Measurements from ENCODE around the gene LAMA2. TPM values are rescaled to one million over a fixed set of nuclear protein-coding genes. Genes with fewer than 3 reads are reported as not detected.

The LAMA2 gene
- total RNA-seq, 1 donor from 2014 or later: 54.0 TPM

DNA sequence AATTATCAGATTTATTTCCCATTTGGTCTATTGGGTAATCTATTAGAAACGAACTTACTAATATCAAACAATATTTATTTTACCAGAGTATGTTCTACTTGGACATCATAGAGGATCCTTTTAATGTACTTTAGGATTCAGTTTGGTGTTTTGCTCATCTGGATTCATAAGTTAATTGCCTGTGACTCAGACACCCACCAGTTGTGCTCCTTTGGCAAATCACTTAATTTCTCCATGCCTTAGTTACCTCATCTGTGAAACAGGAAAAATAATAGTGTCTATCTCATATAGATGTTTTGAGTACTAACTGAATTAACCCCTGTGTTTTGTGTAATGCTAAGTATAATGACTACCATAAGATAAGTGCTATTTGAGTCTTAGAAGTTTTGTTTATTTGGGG is 292.1 kb downstream of the LAMA2 start:
- Mint-ChIP-seq H3K4me1 (ENCODE audit: unreplicated experiment) (peaks cover 4% of the 10 kb centered on the region), H3K27ac (no peak overlapping the region), H3K27me3 (no peaks in the 10 kb centered on the region), H3K4me3 (no peak overlapping the region), H3K9me3 (no peaks in the 10 kb centered on the region), H3K36me3 (peaks cover 8% of the 10 kb centered on the region)
- DNase-seq (ENCODE audit: extremely low spot score, unreplicated experiment): no peak
- TF ChIP-seq, protein P1, sequence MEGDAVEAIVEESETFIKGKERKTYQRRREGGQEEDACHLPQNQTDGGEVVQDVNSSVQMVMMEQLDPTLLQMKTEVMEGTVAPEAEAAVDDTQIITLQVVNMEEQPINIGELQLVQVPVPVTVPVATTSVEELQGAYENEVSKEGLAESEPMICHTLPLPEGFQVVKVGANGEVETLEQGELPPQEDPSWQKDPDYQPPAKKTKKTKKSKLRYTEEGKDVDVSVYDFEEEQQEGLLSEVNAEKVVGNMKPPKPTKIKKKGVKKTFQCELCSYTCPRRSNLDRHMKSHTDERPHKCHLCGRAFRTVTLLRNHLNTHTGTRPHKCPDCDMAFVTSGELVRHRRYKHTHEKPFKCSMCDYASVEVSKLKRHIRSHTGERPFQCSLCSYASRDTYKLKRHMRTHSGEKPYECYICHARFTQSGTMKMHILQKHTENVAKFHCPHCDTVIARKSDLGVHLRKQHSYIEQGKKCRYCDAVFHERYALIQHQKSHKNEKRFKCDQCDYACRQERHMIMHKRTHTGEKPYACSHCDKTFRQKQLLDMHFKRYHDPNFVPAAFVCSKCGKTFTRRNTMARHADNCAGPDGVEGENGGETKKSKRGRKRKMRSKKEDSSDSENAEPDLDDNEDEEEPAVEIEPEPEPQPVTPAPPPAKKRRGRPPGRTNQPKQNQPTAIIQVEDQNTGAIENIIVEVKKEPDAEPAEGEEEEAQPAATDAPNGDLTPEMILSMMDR (conservative IDR thresholded peaks at IDR 0.05): no peak

DNA sequence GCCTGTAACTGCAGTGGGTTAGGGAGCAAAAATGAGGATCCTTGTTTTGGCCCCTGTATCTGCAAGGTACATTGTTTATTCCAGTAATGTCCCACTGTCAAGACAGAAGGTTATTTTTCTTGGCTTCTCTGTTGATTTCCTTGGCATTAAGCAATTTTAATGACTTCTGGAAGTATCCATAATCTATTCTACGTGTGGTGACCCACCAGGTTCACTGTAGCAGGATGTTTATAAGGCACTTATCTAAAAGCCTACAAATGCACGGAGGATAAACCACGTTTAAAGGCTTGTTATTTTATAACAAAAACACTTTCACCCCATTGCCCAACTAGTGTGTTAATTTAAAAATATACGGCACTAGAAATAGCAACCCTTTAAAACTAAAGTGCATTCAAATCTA is 294.9 kb downstream of the LAMA2 start:
- Mint-ChIP-seq H3K27me3 (no peaks in the 10 kb centered on the region), H3K36me3 (peaks cover 8% of the 10 kb centered on the region), H3K27ac (no peak overlapping the region), H3K9me3 (no peaks in the 10 kb centered on the region), H3K4me3 (no peak overlapping the region), H3K4me1 (ENCODE audit: unreplicated experiment) (peaks cover 7% of the 10 kb centered on the region)
- DNase-seq (ENCODE audit: extremely low spot score, unreplicated experiment): no peak
- TF ChIP-seq, protein P1 (conservative IDR thresholded peaks at IDR 0.05): no peak

DNA sequence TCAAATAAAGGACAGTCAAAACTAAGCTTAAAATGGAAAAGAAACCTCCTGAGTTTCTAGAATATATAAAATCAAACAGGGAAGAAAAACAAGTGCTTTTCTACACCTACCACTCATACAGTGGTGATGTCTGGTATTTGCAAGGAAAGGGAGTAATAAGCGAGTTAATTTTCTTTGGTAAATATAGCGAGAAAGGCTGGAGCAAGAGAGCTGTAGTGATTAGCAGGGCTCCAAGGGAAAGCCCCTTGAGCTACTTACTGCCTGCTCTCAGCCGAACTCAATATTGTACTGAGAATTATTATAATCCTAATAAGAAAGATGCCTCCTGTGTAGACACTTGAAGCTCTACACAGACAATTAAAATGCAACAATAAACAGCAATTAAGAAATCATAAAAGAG is 296.3 kb downstream of the LAMA2 start:
- Mint-ChIP-seq H3K36me3 (peaks cover 3% of the 10 kb centered on the region), H3K27me3 (no peaks in the 10 kb centered on the region), H3K4me1 (ENCODE audit: unreplicated experiment) (peaks cover 7% of the 10 kb centered on the region), H3K27ac (no peak overlapping the region), H3K4me3 (no peak overlapping the region), H3K9me3 (peaks cover under 1% of the 10 kb centered on the region)
- DNase-seq (ENCODE audit: extremely low spot score, unreplicated experiment): no peak
- TF ChIP-seq, protein P1 (conservative IDR thresholded peaks at IDR 0.05): no peak

DNA sequence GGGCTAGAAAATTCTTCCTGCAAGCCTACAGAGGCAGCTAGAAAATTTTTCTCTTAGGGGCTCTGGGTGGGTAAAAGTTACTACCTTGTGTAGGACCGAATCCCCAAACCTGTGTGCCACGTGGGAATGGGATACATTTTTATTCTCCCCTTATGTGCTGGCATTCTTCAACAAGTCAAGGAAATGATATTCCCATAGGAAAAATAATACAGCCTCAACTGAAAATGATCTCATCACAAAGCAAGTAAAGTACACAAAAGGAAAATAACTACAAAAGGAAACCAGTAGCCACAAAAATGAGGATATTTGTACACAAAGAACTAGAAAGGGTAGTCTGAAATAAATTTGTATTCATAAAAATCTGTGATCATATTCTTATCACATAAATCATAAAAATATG is 298.1 kb downstream of the LAMA2 start:
- Mint-ChIP-seq H3K27me3 (no peaks in the 10 kb centered on the region), H3K4me3 (no peak overlapping the region), H3K9me3 (peaks cover 5% of the 10 kb centered on the region), H3K36me3 (peaks cover 4% of the 10 kb centered on the region), H3K4me1 (ENCODE audit: unreplicated experiment) (peaks cover 12% of the 10 kb centered on the region), H3K27ac (no peak overlapping the region)
- TF ChIP-seq, protein P1 (conservative IDR thresholded peaks at IDR 0.05): no peak
- no peak for DNase-seq (ENCODE audit: extremely low spot score, unreplicated experiment)

DNA sequence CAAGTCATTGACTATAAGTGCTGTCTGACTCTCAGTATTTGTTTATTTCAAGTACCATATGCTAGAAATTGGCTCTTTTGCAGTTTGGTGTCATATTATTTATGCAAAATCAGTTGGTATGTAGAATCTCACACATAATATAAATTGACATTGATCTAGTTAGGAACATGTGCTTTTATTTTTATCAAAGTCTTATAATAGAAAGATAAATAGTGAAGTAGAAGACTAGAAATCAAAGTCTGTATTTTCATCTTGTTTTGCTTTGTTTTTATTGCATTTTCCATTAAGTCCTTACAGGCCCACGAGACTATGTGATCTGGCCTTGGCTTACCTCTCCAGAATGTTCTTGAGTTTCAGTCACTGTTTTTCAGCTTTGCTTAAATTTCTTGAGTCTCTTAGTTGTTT is 300.3 kb downstream of the LAMA2 start:
- H3K27ac Mint-ChIP-seq: no peak overlapping the region
- peaks cover 4% of the 10 kb centered on the region for H3K36me3 Mint-ChIP-seq
- TF ChIP-seq, protein P1 (conservative IDR thresholded peaks at IDR 0.05): no peak
- no peak for DNase-seq (ENCODE audit: extremely low spot score, unreplicated experiment)
- H3K27me3 Mint-ChIP-seq: no peaks in the 10 kb centered on the region
- no peak overlapping the region for H3K4me3 Mint-ChIP-seq
- H3K4me1 Mint-ChIP-seq (ENCODE audit: unreplicated experiment): peaks cover 12% of the 10 kb centered on the region
- H3K9me3 Mint-ChIP-seq: peaks cover 5% of the 10 kb centered on the region

Data from type B pancreatic cell (in vitro differentiated cells).